ENCODE results near the gene TTC39C. TPM values are rescaled to one million over a fixed set of nuclear protein-coding genes. Genes with fewer than 3 reads are reported as not detected.

Gene TTC39C
- total RNA-seq, 1 donor from 2014 or later, result 31.8 TPM

GRCh38 chr18:24031916-24032315, 17.4 kb downstream of the TTC39C start:
- no peak overlapping the region for H3K4me3 Mint-ChIP-seq
- H3K36me3 Mint-ChIP-seq (ENCODE audit: low read depth), result peaks cover 15% of the 10 kb centered on the region
- no peak overlapping the region for H3K27ac Mint-ChIP-seq
- H3K9me3 Mint-ChIP-seq, result no peaks in the 10 kb centered on the region
- peaks cover 46% of the 10 kb centered on the region for H3K4me1 Mint-ChIP-seq (ENCODE audit: low read depth)
- no peaks in the 10 kb centered on the region for H3K27me3 Mint-ChIP-seq (ENCODE audit: insufficient read depth)
- intact Hi-C loops (cut with micrococcal nuclease), result no loop called here
- DNase-seq (ENCODE audit: low spot score), result no peak

- no peaks in the 10 kb centered on the region for H3K9me3 Mint-ChIP-seq
- H3K27me3 Mint-ChIP-seq (ENCODE audit: insufficient read depth), result no peaks in the 10 kb centered on the region
- DNase-seq (ENCODE audit: low spot score), result no peak
- no peak overlapping the region for H3K4me3 Mint-ChIP-seq
- intact Hi-C loops (cut with micrococcal nuclease), result no loop called here
- no peak overlapping the region for H3K27ac Mint-ChIP-seq
- peaks cover 50% of the 10 kb centered on the region for H3K4me1 Mint-ChIP-seq (ENCODE audit: low read depth)
- H3K36me3 Mint-ChIP-seq (ENCODE audit: low read depth), result peaks cover 20% of the 10 kb centered on the region
Observed at GRCh38 chr18:24033641-24034412, 19.3 kb downstream of the TTC39C start.

GRCh38 chr18:24035316-24035715, 20.8 kb downstream of the TTC39C start:
- Mint-ChIP-seq H3K4me1 (ENCODE audit: low read depth) (peaks cover 51% of the 10 kb centered on the region), H3K4me3 (no peak overlapping the region), H3K9me3 (no peaks in the 10 kb centered on the region), H3K36me3 (ENCODE audit: low read depth) (peaks cover 18% of the 10 kb centered on the region), H3K27me3 (ENCODE audit: insufficient read depth) (no peaks in the 10 kb centered on the region), H3K27ac (no peak overlapping the region)
- DNase-seq (ENCODE audit: low spot score), result no peak
- intact Hi-C loops (cut with micrococcal nuclease), result no loop called here

GRCh38 chr18:24039671-24040070, 25.1 kb downstream of the TTC39C start:
- Mint-ChIP-seq H3K4me3 (no peak overlapping the region), H3K9me3 (no peaks in the 10 kb centered on the region), H3K27ac (no peak overlapping the region), H3K27me3 (ENCODE audit: insufficient read depth) (no peaks in the 10 kb centered on the region), H3K4me1 (ENCODE audit: low read depth) (peaks cover 51% of the 10 kb centered on the region), H3K36me3 (ENCODE audit: low read depth) (peaks cover 7% of the 10 kb centered on the region)
- no peak for DNase-seq (ENCODE audit: low spot score)
- intact Hi-C loops (cut with micrococcal nuclease), result no loop called here

- Mint-ChIP-seq H3K9me3 (no peaks in the 10 kb centered on the region), H3K36me3 (ENCODE audit: low read depth) (peaks cover 7% of the 10 kb centered on the region), H3K27me3 (ENCODE audit: insufficient read depth) (no peaks in the 10 kb centered on the region), H3K27ac (no peak overlapping the region), H3K4me3 (no peak overlapping the region), H3K4me1 (ENCODE audit: low read depth) (peaks cover 43% of the 10 kb centered on the region)
- DNase-seq (ENCODE audit: low spot score), result no peak
- intact Hi-C loops (cut with micrococcal nuclease), result no loop called here
Observed at GRCh38 chr18:24041691-24042090, 27.1 kb downstream of the TTC39C start.

GRCh38 chr18:24043403-24043802, 28.8 kb downstream of the TTC39C start:
- Mint-ChIP-seq H3K27me3 (ENCODE audit: insufficient read depth) (no peaks in the 10 kb centered on the region), H3K36me3 (ENCODE audit: low read depth) (peaks cover 5% of the 10 kb centered on the region), H3K27ac (no peak overlapping the region), H3K9me3 (no peaks in the 10 kb centered on the region), H3K4me3 (no peak overlapping the region), H3K4me1 (ENCODE audit: low read depth) (peaks cover 38% of the 10 kb centered on the region)
- intact Hi-C loops (cut with micrococcal nuclease), result no loop called here
- no peak for DNase-seq (ENCODE audit: low spot score)

- no peak overlapping the region for H3K4me3 Mint-ChIP-seq
Observed at GRCh38 chr18:24048261-24048660, 33.7 kb downstream of the TTC39C start.

GRCh38 chr18:24049142-24049541, 34.6 kb downstream of the TTC39C start:
- H3K9me3 Mint-ChIP-seq, result no peaks in the 10 kb centered on the region
- H3K4me3 Mint-ChIP-seq, result no peak overlapping the region
- peaks cover 58% of the 10 kb centered on the region for H3K4me1 Mint-ChIP-seq (ENCODE audit: low read depth)
- peak overlapping the region; percentile 21 for H3K27ac Mint-ChIP-seq
- DNase-seq (ENCODE audit: low spot score), result no peak
- peaks cover 16% of the 10 kb centered on the region for H3K36me3 Mint-ChIP-seq (ENCODE audit: low read depth)
- no peaks in the 10 kb centered on the region for H3K27me3 Mint-ChIP-seq (ENCODE audit: insufficient read depth)
- intact Hi-C loops (cut with micrococcal nuclease), result no loop called here

More at GRCh38 chr18:24048261-24048660, 33.7 kb downstream of the TTC39C start:
- no peak overlapping the region for H3K27ac Mint-ChIP-seq
- DNase-seq (ENCODE audit: low spot score), result no peak
- peaks cover 15% of the 10 kb centered on the region for H3K36me3 Mint-ChIP-seq (ENCODE audit: low read depth)
- no peaks in the 10 kb centered on the region for H3K27me3 Mint-ChIP-seq (ENCODE audit: insufficient read depth)
- H3K9me3 Mint-ChIP-seq, result no peaks in the 10 kb centered on the region
- peaks cover 55% of the 10 kb centered on the region for H3K4me1 Mint-ChIP-seq (ENCODE audit: low read depth)
- intact Hi-C loops (cut with micrococcal nuclease), result no loop called here

GRCh38 chr18:24051031-24051947, 36.7 kb downstream of the TTC39C start:
- no peak for DNase-seq (ENCODE audit: low spot score)
- Mint-ChIP-seq H3K4me1 (ENCODE audit: low read depth) (peaks cover 73% of the 10 kb centered on the region), H3K36me3 (ENCODE audit: low read depth) (peaks cover 13% of the 10 kb centered on the region), H3K9me3 (no peaks in the 10 kb centered on the region), H3K4me3 (peak overlapping the region; percentile 64), H3K27me3 (ENCODE audit: insufficient read depth) (no peaks in the 10 kb centered on the region), H3K27ac (peak overlapping the region; percentile 77)
- intact Hi-C loops (cut with micrococcal nuclease), result no loop called here

GRCh38 chr18:24052053-24052452, 37.5 kb downstream of the TTC39C start:
- H3K9me3 Mint-ChIP-seq, result no peaks in the 10 kb centered on the region
- no peaks in the 10 kb centered on the region for H3K27me3 Mint-ChIP-seq (ENCODE audit: insufficient read depth)
- intact Hi-C loops (cut with micrococcal nuclease), result no loop called here
- peak overlapping the region; percentile 77 for H3K27ac Mint-ChIP-seq
- H3K4me1 Mint-ChIP-seq (ENCODE audit: low read depth), result peaks cover 81% of the 10 kb centered on the region
- no peak for DNase-seq (ENCODE audit: low spot score)
- peak overlapping the region; percentile 64 for H3K4me3 Mint-ChIP-seq
- peaks cover 13% of the 10 kb centered on the region for H3K36me3 Mint-ChIP-seq (ENCODE audit: low read depth)

GRCh38 chr18:24053211-24053610, 38.7 kb downstream of the TTC39C start:
- peak overlapping the region; percentile 56 for H3K27ac Mint-ChIP-seq
- intact Hi-C loops (cut with micrococcal nuclease), result no loop called here
- H3K36me3 Mint-ChIP-seq (ENCODE audit: low read depth), result peaks cover 11% of the 10 kb centered on the region
- peak overlapping the region; percentile 20 for H3K4me3 Mint-ChIP-seq
- H3K4me1 Mint-ChIP-seq (ENCODE audit: low read depth), result peaks cover 76% of the 10 kb centered on the region
- no peaks in the 10 kb centered on the region for H3K27me3 Mint-ChIP-seq (ENCODE audit: insufficient read depth)
- no peak for DNase-seq (ENCODE audit: low spot score)
- no peaks in the 10 kb centered on the region for H3K9me3 Mint-ChIP-seq

GRCh38 chr18:24054130-24054529, 39.6 kb downstream of the TTC39C start:
- Mint-ChIP-seq H3K36me3 (ENCODE audit: low read depth) (peaks cover 11% of the 10 kb centered on the region), H3K27ac (peak overlapping the region; percentile 74), H3K4me3 (peak overlapping the region; percentile 12), H3K9me3 (no peaks in the 10 kb centered on the region), H3K27me3 (ENCODE audit: insufficient read depth) (no peaks in the 10 kb centered on the region), H3K4me1 (ENCODE audit: low read depth) (peaks cover 76% of the 10 kb centered on the region)
- no peak for DNase-seq (ENCODE audit: low spot score)
- intact Hi-C loops (cut with micrococcal nuclease), result loop anchor here (1.0 kb wide), 1 partner anchor 82 kb away; no protein-coding TSS in a partner anchor

Measured in activated T-helper 1 cell treated with anti-CD3 and anti-CD28 coated beads, Interleukin-12 subunit alpha, Interleukin-12 subunit beta, Interleukin-2, Interleukin-4 antibody, amounts not matched to agents 30 ng/mL and 10 ng/mL and 1 ng/mL, durations not matched to agents 14 hours and 24 hours and 36 hours (primary cell).